GM20000 (cell line): ENCODE results near the gene TMEM255B.
A peak's percentile ranks its signal among the peaks of the same experiment; 100 is the strongest.

Source experiments
- DNase-seq: peaks from one replicate; pipeline ENCODE4 v3.0.0; 2012; ENCODE audit warnings: low spot score
- CTCF ChIP-seq: IDR thresholded peaks from 2 replicates; pipeline ENCODE4 v1.5.1; 2012; ENCODE audit warnings: mild to moderate bottlenecking, control low read depth; ENCODE audit errors: extremely low read depth, missing control alignments

TMEM255B gene

GRCh38 chr13:113860665-113861432, 101.8 kb downstream of the TMEM255B start:
- no peak for DNase-seq
- TF ChIP-seq CTCF = no peak

- DNase-seq = no peak
- no peak for TF ChIP-seq CTCF
Measured at GRCh38 chr13:113861433-113862030, 102.5 kb downstream of the TMEM255B start.

GRCh38 chr13:113862191-113862930, 103.3 kb downstream of the TMEM255B start:
- TF ChIP-seq CTCF = no peak
- DNase-seq = no peak

- no peak for TF ChIP-seq CTCF
- peak; percentile 83 for DNase-seq
Measured at GRCh38 chr13:113862931-113863523, 104.0 kb downstream of the TMEM255B start.

GRCh38 chr13:113863524-113864272, 104.7 kb downstream of the TMEM255B start, which contains the start of gene GAS6:
TSS of gene GAS6 (minus strand) at chr13:113864076. CDS start at chr13:113863920, 156 bp downstream.
- peak; percentile 77 for DNase-seq

More at GRCh38 chr13:113863524-113864272, 104.7 kb downstream of the TMEM255B start, which contains the start of gene GAS6:
- no peak for TF ChIP-seq CTCF
